22Rv1 (cell line): ENCODE data around the gene SYNGR1.
A peak's percentile ranks its signal among the peaks of the same experiment; 100 is the strongest.
"Not testable (repeated sequence)": the region's sequence is repeated elsewhere in the genome, so short reads cannot be mapped to it uniquely, and the experiment has no call there.

Experiments used
- H3K27ac ChIP-seq: fragments of 450-650 bp; 2 replicates; pipeline ENCODE4 v1.5.1; 2017
- ZFX ChIP-seq: fragments of 450-650 bp; IDR thresholded peaks from 2 replicates; pipeline ENCODE4 v1.6.1; 2017; ENCODE audit warnings: antibody characterized with exemption, borderline replicate concordance
- TF ChIP-seq, protein P1 (sequence below): fragments of 450-650 bp; IDR thresholded peaks from 2 replicates; pipeline ENCODE4 v1.5.1; 2017; ENCODE audit warnings: mild to moderate bottlenecking

SYNGR1 gene

GRCh38 chr22:39355080-39355479, 5.3 kb downstream of the SYNGR1 start:
- H3K27ac ChIP-seq, result no peak overlapping the region
- TF ChIP-seq, protein P1, sequence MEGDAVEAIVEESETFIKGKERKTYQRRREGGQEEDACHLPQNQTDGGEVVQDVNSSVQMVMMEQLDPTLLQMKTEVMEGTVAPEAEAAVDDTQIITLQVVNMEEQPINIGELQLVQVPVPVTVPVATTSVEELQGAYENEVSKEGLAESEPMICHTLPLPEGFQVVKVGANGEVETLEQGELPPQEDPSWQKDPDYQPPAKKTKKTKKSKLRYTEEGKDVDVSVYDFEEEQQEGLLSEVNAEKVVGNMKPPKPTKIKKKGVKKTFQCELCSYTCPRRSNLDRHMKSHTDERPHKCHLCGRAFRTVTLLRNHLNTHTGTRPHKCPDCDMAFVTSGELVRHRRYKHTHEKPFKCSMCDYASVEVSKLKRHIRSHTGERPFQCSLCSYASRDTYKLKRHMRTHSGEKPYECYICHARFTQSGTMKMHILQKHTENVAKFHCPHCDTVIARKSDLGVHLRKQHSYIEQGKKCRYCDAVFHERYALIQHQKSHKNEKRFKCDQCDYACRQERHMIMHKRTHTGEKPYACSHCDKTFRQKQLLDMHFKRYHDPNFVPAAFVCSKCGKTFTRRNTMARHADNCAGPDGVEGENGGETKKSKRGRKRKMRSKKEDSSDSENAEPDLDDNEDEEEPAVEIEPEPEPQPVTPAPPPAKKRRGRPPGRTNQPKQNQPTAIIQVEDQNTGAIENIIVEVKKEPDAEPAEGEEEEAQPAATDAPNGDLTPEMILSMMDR, result no peak
- no peak for TF ChIP-seq ZFX

GRCh38 chr22:39355805-39356204, 6.0 kb downstream of the SYNGR1 start:
- not testable (repeated sequence) for H3K27ac ChIP-seq

- H3K27ac ChIP-seq, result no peak overlapping the region
- TF ChIP-seq, protein P1, result no peak
- TF ChIP-seq ZFX, result no peak
These were observed 6.7 kb downstream of the SYNGR1 start for GRCh38 chr22:39356464-39356863.

DNA sequence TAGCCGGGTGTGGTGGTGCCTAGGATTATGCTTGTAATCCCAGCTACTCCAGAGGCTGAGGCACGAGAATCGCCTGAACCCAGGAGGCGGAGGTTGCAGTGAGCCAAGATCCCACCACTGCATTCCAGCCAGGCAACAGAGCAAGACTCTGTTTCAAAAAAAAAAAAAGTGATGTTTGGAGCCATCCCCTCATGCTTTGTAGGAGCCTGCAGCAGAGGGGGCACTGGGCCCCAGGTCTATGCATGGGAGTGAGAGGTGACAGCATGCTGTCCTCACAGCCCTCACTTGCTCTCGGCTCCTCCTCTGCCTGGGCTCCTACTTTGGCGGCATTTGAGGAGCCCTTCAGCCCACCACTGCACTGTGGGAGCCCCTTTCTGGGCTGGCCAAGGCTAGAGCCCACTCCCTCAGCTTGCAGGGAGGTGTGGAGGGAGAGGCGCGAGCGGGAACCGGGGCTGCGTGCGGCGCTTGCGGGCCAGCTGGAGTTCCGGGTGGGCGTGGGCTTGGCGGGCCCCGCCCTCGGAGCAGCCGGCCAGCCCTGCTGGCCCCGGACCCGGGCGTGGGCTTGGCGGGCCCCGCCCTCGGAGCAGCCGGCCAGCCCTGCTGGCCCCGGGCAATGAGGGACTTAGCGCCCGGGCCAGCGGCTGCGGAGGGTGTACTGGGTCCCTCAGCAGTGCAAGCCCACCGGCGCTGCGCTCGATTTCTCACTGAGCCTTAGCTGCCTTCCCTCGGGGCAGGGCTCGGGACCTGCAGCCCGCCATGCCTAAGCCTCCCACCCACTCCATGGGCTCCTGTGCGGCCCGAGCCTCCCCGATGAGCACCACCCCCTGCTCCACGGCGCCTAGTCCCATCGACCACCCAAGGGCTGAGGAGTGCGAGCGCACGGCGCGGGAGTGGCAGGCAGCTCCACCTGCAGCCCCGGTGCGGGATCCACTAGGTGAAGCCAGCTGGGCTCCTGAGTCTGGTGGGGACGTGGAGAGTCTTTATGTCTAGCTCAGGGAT, 7.6 kb downstream of the SYNGR1 start:
- not testable (repeated sequence) for H3K27ac ChIP-seq

- H3K27ac ChIP-seq, result not testable (repeated sequence)
These were observed 8.4 kb downstream of the SYNGR1 start for GRCh38 chr22:39358197-39358596.

- TF ChIP-seq, protein P1, result no peak
- TF ChIP-seq ZFX, result no peak
- no peak overlapping the region for H3K27ac ChIP-seq
These were observed 9.9 kb downstream of the SYNGR1 start for GRCh38 chr22:39359659-39360195.

DNA sequence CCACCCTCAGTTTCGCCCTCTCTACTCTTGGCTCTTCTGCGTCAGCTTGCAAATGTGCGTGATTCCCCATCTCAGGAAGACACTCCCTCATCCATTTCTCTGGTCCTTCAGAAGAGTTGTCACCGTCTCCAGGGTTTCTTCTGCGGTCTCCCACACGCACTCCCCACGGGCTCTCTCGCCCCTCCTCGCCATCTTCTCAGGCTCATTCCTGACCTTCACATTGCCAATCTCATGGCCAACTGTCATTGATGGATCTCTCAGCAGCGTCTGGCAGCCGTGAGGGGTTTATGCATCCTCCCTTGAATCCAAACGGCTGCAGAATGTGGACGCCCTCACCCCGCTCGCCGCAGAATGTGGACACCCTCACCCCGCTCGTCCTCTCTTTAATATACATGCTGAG, 10.5 kb downstream of the SYNGR1 start:
- H3K27ac ChIP-seq, result no peak overlapping the region
- TF ChIP-seq, protein P1, result no peak
- TF ChIP-seq ZFX, result no peak

DNA sequence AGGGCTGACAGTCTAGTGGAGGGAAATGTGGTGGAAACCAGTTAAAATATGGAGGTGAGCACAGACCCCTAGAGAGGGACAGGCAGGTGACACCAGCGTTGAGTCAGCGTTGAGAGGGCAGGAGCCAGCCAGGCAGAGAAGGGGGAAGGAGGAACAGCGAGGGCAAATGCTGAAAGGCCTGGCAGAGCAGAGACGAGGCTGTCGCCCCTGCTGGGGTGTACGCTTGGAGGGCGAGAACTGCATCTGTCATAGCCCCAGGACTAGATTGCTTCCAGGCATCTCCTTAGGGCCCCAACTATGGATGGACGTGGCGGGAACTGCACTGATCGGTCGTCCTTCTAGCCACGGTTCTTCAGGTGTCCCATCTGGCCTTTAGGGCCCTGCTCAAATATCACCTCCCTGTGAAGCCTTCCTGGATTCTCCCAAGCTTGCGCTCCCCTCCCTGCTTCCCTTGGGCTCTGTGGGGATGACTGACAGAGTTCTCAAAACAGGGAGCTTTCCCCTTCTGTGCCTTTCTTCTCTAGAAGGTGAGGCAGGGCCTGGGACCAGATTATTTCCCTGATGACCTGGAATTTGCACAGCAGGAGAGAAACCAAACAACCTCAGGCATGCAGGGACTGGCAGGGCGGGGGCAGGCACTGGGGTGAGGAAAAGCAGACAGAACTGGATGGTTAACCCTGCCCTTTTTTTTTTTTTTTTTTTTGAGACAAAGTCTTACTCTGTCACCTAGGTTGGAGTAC, 11.1 kb downstream of the SYNGR1 start:
- TF ChIP-seq ZFX, result no peak
- TF ChIP-seq, protein P1, result no peak
- peak overlapping the region; percentile 36 for H3K27ac ChIP-seq
